Measurements from ENCODE around the gene DCBLD1.

The DCBLD1 gene

GRCh38 chr6:117574198-117574597 lies 91.7 kb downstream of the DCBLD1 start:
- Histone ChIP-seq H4K20me1 (ENCODE audit: insufficient read depth, low read length, poor library complexity, severe bottlenecking) (no peaks in the 10 kb centered on the region), H3K9me3 (ENCODE audit: insufficient read depth, low read depth, low read length) (no peaks in the 10 kb centered on the region), H3F3A (ENCODE audit: low read depth) (no peaks in the 10 kb centered on the region), H3K4me2 (ENCODE audit: low read depth, low read length, poor library complexity, severe bottlenecking) (no peak overlapping the region), H3K4me1 (ENCODE audit: insufficient read depth, low read length, poor library complexity, severe bottlenecking) (no peaks in the 10 kb centered on the region), H3K4me3 (ENCODE audit: low read length, poor library complexity, severe bottlenecking) (no peak overlapping the region), H3K27me3 (ENCODE audit: insufficient read depth, low read length, poor library complexity, severe bottlenecking) (no peaks in the 10 kb centered on the region), H3K9ac (ENCODE audit: low read depth, low read length, poor library complexity, severe bottlenecking) (no peak overlapping the region), H2AFZ (ENCODE audit: low read length) (no peak overlapping the region), H3K79me2 (ENCODE audit: insufficient read depth, low read length) (no peaks in the 10 kb centered on the region), H3K36me3 (ENCODE audit: insufficient read depth, low read length) (peaks cover 64% of the 10 kb centered on the region), H3K9me2 (replicated peaks; ENCODE audit: low read depth, low read length) (no peaks in the 10 kb centered on the region)
- TF ChIP-seq CTCF (conservative IDR thresholded peaks at IDR 0.05; ENCODE audit: low read length) (no peak), EZH2phosphoT487 (IDR thresholded peaks at IDR 0.05; ENCODE audit: borderline replicate concordance) (no peak)

GRCh38 chr6:117585647-117586046 lies 103.2 kb downstream of the DCBLD1 start:
- peaks cover 63% of the 10 kb centered on the region for H3K79me2 ChIP-seq (ENCODE audit: insufficient read depth, low read length)
- peaks cover 4% of the 10 kb centered on the region for H4K20me1 ChIP-seq (ENCODE audit: insufficient read depth, low read length, poor library complexity, severe bottlenecking)
- H3K4me2 ChIP-seq (ENCODE audit: low read depth, low read length, poor library complexity, severe bottlenecking) = no peak overlapping the region
- no peaks in the 10 kb centered on the region; the same call in 1 of the 2 replicates for H3K9me3 ChIP-seq (ENCODE audit: insufficient read depth, low read depth, low read length)
- H3K27me3 ChIP-seq (ENCODE audit: insufficient read depth, low read length, poor library complexity, severe bottlenecking) = no peaks in the 10 kb centered on the region
- H2AFZ ChIP-seq (ENCODE audit: low read length) = no peak overlapping the region
- no peak overlapping the region for H3K9ac ChIP-seq (ENCODE audit: low read depth, low read length, poor library complexity, severe bottlenecking)
- peaks cover 21% of the 10 kb centered on the region; the same call in 1 of the 2 replicates for H3K36me3 ChIP-seq (ENCODE audit: insufficient read depth, low read length)
- no peaks in the 10 kb centered on the region for H3F3A ChIP-seq (ENCODE audit: low read depth)
- no peak for TF ChIP-seq EZH2phosphoT487 (IDR thresholded peaks at IDR 0.05; ENCODE audit: borderline replicate concordance)
- TF ChIP-seq CTCF (conservative IDR thresholded peaks at IDR 0.05; ENCODE audit: low read length) = no peak
- H3K4me3 ChIP-seq (ENCODE audit: low read length, poor library complexity, severe bottlenecking) = no peak overlapping the region
- H3K9me2 ChIP-seq (replicated peaks; ENCODE audit: low read depth, low read length) = no peaks in the 10 kb centered on the region
- H3K4me1 ChIP-seq (ENCODE audit: insufficient read depth, low read length, poor library complexity, severe bottlenecking) = no peaks in the 10 kb centered on the region

- TF ChIP-seq EZH2phosphoT487 (IDR thresholded peaks at IDR 0.05; ENCODE audit: borderline replicate concordance) = no peak
- no peak for TF ChIP-seq CTCF (conservative IDR thresholded peaks at IDR 0.05; ENCODE audit: low read length)
- Histone ChIP-seq H3K9me3 (ENCODE audit: insufficient read depth, low read depth, low read length) (no peaks in the 10 kb centered on the region), H4K20me1 (ENCODE audit: insufficient read depth, low read length, poor library complexity, severe bottlenecking) (peaks cover 13% of the 10 kb centered on the region), H3K4me1 (ENCODE audit: insufficient read depth, low read length, poor library complexity, severe bottlenecking) (peaks cover 4% of the 10 kb centered on the region), H2AFZ (ENCODE audit: low read length) (no peak overlapping the region), H3K9ac (ENCODE audit: low read depth, low read length, poor library complexity, severe bottlenecking) (no peak overlapping the region), H3K9me2 (replicated peaks; ENCODE audit: low read depth, low read length) (no peaks in the 10 kb centered on the region), H3F3A (ENCODE audit: low read depth) (no peaks in the 10 kb centered on the region), H3K4me3 (ENCODE audit: low read length, poor library complexity, severe bottlenecking) (no peak overlapping the region), H3K4me2 (ENCODE audit: low read depth, low read length, poor library complexity, severe bottlenecking) (no peak overlapping the region), H3K27me3 (ENCODE audit: insufficient read depth, low read length, poor library complexity, severe bottlenecking) (no peaks in the 10 kb centered on the region), H3K36me3 (ENCODE audit: insufficient read depth, low read length) (peaks cover 11% of the 10 kb centered on the region; the same call in 1 of the 2 replicates), H3K79me2 (ENCODE audit: insufficient read depth, low read length) (peaks cover 72% of the 10 kb centered on the region; the same call in 1 of the 2 replicates)
These were observed 108.0 kb downstream of the DCBLD1 start for GRCh38 chr6:117590447-117590846.

Data from Loucy (cell line).